Neuron (in vitro differentiated cells): ENCODE results near the gene IL17C.

Source experiments
- H2AFZ ChIP-seq: one replicate; pipeline ENCODE4 v1.6.1; 2013; ENCODE audit warnings: low read depth, mild to moderate bottlenecking, inconsistent platforms, low read length, moderate library complexity
- H3K27me3 ChIP-seq: one replicate; pipeline ENCODE4 v1.6.1; 2013; ENCODE audit warnings: low read length; ENCODE audit not compliant: insufficient read depth
- H3K36me3 ChIP-seq: one replicate; pipeline ENCODE4 v1.6.1; 2013; ENCODE audit warnings: low read length; ENCODE audit not compliant: insufficient read depth
- H3K4me1 ChIP-seq: one replicate; pipeline ENCODE4 v1.6.1; 2013; ENCODE audit warnings: low read length; ENCODE audit not compliant: insufficient read depth
- H3K4me3 ChIP-seq: 2 replicates; pipeline ENCODE4 v1.5.1; 2013; ENCODE audit warnings: mild to moderate bottlenecking, low read length, moderate library complexity
- H3K9me3 ChIP-seq: one replicate; pipeline ENCODE4 v1.6.1; 2013; ENCODE audit warnings: low read length

IL17C gene

GRCh38 chr16:88646345-88647034, 8.1 kb downstream of the IL17C start:
- H3K36me3 ChIP-seq: peaks cover 2% of the 10 kb centered on the region
- peaks cover 18% of the 10 kb centered on the region for H3K4me1 ChIP-seq
- H3K27me3 ChIP-seq: no peaks in the 10 kb centered on the region
- no peaks in the 10 kb centered on the region for H3K9me3 ChIP-seq
- H2AFZ ChIP-seq: no peak overlapping the region
- no peak overlapping the region for H3K4me3 ChIP-seq

- Histone ChIP-seq H3K27me3 (no peaks in the 10 kb centered on the region), H3K4me1 (peaks cover 20% of the 10 kb centered on the region), H3K4me3 (no peak overlapping the region), H3K9me3 (no peaks in the 10 kb centered on the region), H2AFZ (no peak overlapping the region), H3K36me3 (peaks cover 11% of the 10 kb centered on the region)
Measured at GRCh38 chr16:88647178-88648070, 9.1 kb downstream of the IL17C start.

DNA sequence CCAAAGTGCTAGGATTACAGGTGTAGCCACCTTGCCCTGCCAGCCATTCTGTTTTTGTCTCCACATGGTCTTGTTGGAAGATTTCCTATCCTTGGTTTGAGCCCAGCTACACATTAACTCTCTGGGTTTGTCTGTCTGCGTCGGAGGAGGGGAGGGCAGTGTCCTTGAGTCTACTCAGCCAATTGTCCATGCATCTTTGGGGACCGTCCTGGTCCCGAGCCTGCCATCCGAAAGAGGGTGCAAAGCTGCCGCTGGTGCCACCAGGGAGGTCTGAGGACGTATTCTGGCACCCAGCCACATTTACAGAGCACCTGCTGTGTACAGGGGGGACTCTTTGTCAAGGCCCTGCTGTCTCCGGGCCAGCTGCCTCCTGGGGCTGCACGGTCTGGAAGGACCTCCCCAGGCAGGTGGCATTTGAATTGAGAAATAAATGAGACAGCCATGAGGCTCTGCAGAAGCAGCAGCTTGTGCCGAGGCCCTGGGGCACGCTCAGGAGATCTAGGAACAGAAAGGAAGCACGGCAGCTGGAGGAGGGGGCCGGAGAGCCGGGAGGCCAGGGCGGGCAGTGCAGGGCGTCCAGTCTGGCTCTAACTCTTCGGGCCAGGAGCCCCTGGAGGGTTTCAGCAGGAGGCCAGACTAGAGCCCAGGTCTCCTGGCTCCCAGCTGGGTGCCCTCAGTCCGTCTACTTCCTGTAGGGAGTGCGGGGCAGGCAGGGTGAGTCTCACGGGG, 11.0 kb downstream of the IL17C start:
- peaks cover 20% of the 10 kb centered on the region for H3K4me1 ChIP-seq
- peaks cover 27% of the 10 kb centered on the region for H3K36me3 ChIP-seq
- no peak overlapping the region for H3K4me3 ChIP-seq
- no peaks in the 10 kb centered on the region for H3K9me3 ChIP-seq
- no peaks in the 10 kb centered on the region for H3K27me3 ChIP-seq
- H2AFZ ChIP-seq: no peak overlapping the region

DNA sequence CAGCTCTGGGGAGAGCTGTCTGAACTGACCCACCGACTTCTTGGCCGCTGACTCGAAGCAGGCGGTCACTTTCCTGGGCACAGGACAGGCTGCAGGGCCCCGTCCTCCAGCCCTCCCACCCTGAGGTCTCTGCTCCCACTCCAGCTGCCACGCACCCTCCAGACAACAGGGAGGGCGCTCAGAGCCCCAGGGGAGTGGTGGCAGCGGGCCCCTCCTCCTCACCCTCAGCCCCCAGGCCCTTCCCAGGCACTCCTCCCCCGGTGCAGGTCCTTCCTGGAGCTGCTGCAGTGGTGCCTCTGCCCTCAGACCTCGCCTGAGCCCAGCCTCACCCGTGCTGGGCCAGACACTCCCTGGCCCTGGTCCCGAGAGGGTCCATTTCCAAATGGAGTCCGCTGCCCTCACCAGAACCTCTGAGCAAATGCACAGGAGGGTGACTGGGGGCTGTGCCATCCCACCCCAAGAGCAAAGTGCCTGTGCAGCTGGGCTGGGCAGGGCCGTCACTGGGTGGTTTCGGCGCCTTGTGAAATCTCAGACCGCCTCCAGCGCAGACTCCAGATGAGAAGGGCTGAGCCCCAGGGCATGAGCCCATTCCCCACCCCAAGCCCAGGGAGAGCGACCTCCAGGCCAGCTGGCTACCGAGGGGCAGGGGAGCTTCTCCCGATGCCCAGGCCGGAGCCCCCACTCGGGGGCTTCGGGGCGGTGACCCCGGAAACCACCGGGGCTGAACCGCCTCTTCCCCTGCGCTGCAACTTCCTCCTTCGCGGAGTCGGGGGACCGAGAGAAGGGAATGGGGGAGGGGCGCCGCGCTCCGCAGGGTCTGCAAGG, 11.8 kb downstream of the IL17C start:
- Histone ChIP-seq H3K9me3 (no peaks in the 10 kb centered on the region), H3K4me1 (peaks cover 15% of the 10 kb centered on the region), H3K36me3 (peaks cover 34% of the 10 kb centered on the region), H3K27me3 (no peaks in the 10 kb centered on the region), H3K4me3 (peak overlapping the region; percentile 40), H2AFZ (no peak overlapping the region)

DNA sequence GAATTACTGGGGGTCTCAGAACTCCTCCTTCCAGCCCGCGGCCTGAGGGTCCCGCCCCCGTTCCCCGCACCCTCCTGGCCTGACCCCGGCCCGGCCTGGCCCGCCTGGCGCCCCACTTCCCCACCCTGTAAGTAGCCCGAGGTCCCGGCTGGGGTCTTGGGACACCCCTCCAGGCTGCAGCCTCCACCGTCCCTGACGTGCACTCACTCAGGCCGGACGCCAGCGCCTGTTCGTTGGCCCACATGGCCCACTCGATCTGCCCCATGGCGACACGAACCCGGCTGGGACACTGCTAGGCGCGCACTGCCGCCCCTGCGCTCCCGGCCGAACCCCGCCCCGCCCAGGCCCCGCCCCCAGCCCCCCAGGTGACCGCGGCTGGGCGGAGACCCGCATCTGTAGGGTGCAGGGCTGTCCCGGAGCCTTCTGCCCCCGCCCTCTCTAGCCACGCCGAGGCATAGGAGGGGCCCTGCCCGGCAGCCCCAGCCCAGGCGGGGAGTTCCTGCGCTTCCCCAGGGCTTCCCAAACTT, 12.4 kb downstream of the IL17C start, which contains the start of gene CYBA:
CYBA (minus strand) TSS at position 305 of the 527 bp plus-strand sequence; CDS start at position 265, 40 bp downstream.
- Histone ChIP-seq H3K36me3 (peaks cover 41% of the 10 kb centered on the region), H3K4me3 (peak within 1 kb of the TSS; percentile 40), H3K9me3 (no peaks in the 10 kb centered on the region), H3K4me1 (peaks cover 11% of the 10 kb centered on the region), H2AFZ (no peak within 1 kb of the TSS), H3K27me3 (no peaks in the 10 kb centered on the region)

DNA sequence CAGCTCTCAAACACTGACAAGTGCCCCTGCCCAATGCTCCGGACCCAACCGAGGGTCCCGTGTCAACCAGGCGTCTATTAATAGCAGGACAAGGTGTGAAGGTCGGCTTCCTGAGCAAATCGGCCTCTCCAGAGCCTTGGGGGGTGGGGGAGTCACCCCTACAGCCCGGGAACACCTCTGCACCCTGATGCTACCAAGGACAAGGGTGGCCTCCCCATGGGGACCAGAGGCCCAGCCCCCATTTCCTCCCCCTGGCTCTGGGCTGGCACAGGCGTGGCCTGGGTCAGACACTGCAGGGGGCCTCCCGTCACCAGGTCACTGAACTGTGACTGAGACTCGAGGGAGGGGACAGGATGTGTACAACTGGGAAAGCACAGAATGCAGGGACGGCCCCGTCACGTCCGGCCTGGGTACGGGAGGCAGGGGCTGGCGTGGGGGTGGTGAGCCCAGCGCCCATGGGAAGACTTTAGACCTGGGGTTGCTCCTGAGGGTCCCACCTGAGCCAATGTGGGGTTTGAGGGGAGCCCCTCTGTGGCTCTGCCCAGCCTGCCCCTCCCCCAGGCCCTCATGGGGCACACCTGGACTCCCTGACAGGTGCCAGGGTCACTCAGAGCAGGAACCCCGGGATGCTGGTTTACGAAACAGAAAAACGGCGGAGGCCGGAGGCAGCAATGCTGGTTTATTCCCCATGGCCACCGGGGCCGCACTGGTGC, 13.1 kb downstream of the IL17C start:
- Histone ChIP-seq H2AFZ (no peak overlapping the region), H3K36me3 (peaks cover 47% of the 10 kb centered on the region), H3K4me3 (no peak overlapping the region), H3K9me3 (no peaks in the 10 kb centered on the region), H3K4me1 (peaks cover 11% of the 10 kb centered on the region), H3K27me3 (no peaks in the 10 kb centered on the region)

DNA sequence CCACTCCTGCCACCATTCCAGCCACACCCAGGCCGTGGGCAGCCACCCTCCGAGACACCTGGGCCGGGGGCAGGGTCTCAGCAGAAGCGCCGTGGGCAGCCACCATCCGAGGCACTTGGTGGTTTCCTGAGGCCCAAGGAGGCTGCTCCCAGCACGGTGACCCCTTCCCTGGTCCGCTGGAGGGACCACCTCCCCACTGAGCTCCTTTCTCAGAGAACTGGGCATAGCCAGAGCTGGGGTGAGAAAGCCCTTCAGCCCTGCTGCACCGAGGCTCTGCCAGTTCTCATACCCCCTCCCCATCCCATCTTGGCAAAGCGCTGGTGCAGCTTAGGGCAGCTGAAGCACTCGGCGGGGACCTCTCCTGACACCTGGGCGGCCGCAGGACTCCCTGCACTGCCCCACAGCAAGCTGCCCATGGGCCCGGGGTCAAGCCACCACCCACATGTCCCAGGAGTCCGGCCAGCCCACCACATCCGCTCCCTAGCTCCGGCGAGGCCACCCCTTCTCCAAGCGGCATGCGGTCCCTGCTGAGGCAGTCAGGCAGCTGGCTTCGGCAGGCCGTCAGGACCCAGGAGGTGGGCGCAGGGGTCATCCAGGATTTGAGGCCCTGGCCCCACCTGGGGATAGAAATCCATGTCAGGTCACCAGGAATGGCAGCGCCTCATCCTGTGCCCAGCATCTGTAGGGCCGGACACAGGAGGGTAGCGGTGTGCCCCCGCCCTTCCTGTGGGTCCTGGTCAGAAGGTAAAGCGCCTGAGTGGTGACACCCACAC, 13.8 kb downstream of the IL17C start:
- H3K36me3 ChIP-seq: peaks cover 54% of the 10 kb centered on the region
- peaks cover 11% of the 10 kb centered on the region for H3K4me1 ChIP-seq

GRCh38 chr16:88652762-88653063, 14.3 kb downstream of the IL17C start:
- peaks cover 60% of the 10 kb centered on the region for H3K36me3 ChIP-seq
- peaks cover 11% of the 10 kb centered on the region for H3K4me1 ChIP-seq
- no peaks in the 10 kb centered on the region for H3K9me3 ChIP-seq
- no peak overlapping the region for H3K4me3 ChIP-seq
- H3K27me3 ChIP-seq: no peaks in the 10 kb centered on the region
- no peak overlapping the region for H2AFZ ChIP-seq

More for the DNA sequence above, 13.8 kb downstream of the IL17C start:
- Histone ChIP-seq H2AFZ (no peak overlapping the region), H3K27me3 (no peaks in the 10 kb centered on the region), H3K4me3 (no peak overlapping the region), H3K9me3 (no peaks in the 10 kb centered on the region)

- H3K4me3 ChIP-seq: no peak overlapping the region
- peaks cover 11% of the 10 kb centered on the region for H3K4me1 ChIP-seq
- no peak overlapping the region for H2AFZ ChIP-seq
- no peaks in the 10 kb centered on the region for H3K9me3 ChIP-seq
- no peaks in the 10 kb centered on the region for H3K27me3 ChIP-seq
- H3K36me3 ChIP-seq: peaks cover 63% of the 10 kb centered on the region
Measured at GRCh38 chr16:88653101-88653500, 14.7 kb downstream of the IL17C start.

DNA sequence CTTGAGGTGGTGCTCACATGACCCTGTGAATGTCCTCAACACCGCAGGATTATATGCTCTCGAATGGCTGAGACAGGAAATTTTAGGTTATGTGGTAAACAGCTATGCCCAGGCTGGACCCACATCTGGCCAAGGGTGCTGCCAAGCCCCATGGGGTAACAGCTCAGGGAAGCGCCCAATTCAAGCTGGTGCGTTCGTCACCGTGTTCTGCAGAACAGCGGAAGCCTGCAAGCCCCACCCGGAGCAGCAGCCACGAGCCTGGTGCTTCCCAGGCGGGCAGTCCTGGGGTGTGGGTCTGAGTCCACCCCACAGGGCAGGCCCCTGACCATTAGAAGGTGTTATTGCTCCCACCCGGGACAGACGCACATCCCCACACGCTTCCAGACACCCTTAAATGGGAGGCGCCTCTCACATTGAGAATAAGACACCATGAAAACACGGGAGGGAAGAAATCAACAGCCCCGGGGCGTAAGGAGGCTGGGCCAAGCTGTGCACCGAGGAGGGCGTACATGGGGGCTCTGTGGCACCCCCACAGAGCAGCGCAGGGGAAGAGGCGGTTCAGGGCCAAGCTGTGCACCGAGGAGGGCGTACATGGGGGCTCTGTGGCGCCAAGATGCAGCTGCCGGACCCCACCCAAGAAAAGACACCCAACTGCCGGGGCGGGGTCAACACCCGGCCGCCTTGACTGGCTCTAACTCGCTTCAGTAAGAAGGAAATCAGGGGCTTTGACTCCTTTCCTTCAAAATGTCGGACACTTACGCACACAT, 15.4 kb downstream of the IL17C start:
- Histone ChIP-seq H2AFZ (no peak overlapping the region), H3K4me1 (peaks cover 11% of the 10 kb centered on the region), H3K4me3 (no peak overlapping the region), H3K36me3 (peaks cover 66% of the 10 kb centered on the region), H3K9me3 (no peaks in the 10 kb centered on the region), H3K27me3 (no peaks in the 10 kb centered on the region)
